HG02938 (cell line): ENCODE measurements around the gene KLHL3.

Source experiments
- ATAC-seq: cut with Tn5 transposase; IDR thresholded peaks from one replicate; pipeline ENCODE4 v1.9.1; 2021; ENCODE audit warnings: mild to moderate bottlenecking, moderate library complexity; ENCODE audit not compliant: unreplicated experiment

Gene KLHL3

GRCh38 chr5:137636830-137637714 is 98.8 kb downstream of the KLHL3 start:
- ATAC-seq, result no peak

GRCh38 chr5:137636099-137636498 is 99.8 kb downstream of the KLHL3 start:
- ATAC-seq, result no peak

DNA sequence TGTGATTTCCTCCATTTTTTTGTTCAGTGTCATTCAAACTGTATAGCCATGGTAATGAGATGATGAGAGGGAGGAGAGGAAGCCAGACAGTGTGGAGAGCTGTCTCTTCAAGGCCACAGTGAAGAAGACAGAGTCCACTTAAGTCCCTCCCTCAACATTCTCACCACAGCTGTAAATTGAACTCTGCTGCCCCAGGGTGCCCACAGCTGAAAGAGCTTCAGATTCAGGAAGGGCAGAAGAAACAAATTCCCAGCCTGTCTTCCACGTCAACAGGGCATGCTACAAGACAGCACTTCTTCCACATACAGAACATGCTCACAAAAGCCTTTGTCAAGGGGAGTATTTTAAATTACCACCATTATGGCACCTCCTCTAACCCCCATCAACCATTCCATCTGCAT is 100.4 kb downstream of the KLHL3 start:
- no peak for ATAC-seq

DNA sequence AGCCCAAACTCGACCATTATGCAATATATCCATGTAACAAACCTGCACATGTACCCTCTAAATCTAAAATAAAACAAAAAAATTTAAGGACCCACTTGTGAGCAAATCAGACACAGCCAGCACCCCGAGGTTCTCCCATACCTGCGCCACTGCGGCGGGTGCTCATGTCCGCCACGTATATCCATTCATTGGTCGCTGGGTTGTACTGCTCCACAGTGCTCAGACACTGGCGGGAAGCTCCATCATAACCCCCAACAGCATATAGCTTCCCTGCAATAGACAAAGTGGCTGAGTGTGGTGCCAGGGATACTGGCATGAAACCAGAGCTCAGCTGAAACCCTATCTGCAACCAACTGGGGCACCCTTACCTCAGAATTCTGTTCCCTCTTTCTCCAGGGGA is 102.0 kb downstream of the KLHL3 start:
- ATAC-seq, result no peak

DNA sequence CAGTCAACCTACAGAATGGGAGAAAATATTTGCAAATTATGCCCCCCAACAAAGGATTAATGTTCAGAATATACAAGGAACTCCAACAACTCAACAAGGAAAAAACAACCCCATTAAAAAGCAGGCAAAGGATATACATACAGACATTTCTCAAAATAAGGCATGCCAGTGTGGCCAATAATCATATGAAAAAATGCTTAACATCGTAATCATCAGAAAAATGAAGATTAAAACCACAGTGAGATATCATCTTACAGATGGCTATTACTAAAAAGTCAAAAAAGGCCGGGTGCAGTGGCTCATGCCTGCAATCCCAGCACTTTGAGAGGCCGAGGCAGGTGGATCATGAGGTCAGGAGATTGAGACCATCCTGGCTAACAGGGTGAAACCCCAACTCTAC is 103.2 kb downstream of the KLHL3 start:
- ATAC-seq, result no peak

DNA sequence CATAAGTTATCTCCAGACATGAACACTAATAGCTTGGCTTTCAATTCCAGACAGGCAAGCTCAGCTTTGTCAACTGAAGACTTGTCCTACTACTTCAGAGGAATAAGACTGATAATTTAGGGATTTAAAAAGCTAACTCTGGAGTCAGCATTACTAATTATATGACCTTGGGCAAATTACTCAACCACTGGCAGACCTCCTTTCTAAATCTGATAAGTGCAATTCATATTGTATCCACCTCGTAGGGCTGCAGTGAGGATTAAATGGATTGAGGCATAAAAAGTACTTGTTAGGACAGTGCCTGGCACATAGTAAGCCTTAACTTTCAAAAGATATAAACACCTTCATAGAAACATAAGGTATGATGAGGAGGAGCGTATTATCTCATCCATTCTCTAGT is 104.4 kb downstream of the KLHL3 start:
- ATAC-seq, result no peak

DNA sequence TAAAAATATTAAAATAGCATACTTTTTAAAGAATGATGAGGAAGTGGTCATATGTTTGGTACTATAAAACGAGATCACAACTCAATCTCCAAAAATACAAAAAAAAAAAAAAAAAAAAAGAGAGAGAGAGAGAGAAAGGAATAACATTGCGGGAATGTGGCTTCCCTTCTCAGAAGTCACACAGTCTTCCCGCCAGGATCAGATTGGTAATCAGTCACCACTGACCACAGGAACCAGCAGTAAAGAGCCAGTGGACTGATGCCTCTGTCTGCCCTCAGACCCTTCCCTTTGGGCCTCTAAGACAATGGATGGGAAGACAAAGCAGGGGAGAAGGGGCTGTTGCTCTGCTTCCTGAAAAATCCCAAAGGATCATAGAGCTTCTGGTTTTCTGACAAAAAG is 104.9 kb downstream of the KLHL3 start:
- ATAC-seq, result no peak

DNA sequence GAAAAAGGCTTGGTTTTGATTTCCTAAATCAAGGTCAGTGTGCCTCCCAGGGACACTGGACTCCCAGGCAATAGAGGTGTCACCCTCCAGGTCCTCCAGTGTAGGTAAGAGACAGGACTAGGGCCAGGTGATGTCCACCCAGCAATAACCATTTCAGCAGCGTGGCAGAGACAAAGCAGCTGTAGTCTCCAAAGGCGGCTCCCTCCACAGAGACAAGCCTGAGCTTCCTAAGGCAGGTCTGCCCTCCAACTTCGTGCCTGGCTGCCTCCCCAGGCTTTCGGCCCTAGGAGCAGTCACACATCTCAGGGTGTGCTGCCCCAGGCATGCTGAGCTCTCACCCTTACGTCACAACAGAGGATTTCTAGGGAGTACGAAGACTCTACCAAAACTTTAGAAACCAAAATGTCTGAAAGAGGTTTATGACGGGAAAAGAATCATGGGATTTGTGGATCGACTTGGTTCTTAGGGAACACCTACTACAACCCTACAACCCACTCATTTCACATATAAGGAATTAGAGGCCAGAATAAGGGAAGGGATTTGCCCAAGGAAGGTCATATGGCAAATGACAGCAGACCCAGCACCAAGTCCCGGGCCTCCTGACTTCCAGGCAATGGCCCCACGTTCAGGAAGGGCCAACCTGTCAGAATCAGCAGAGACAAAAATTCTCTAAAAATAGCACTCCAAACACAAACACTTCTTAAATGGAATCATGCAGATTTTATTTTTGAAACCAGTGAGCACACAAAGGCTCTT is 105.5 kb downstream of the KLHL3 start:
- ATAC-seq, result no peak

DNA sequence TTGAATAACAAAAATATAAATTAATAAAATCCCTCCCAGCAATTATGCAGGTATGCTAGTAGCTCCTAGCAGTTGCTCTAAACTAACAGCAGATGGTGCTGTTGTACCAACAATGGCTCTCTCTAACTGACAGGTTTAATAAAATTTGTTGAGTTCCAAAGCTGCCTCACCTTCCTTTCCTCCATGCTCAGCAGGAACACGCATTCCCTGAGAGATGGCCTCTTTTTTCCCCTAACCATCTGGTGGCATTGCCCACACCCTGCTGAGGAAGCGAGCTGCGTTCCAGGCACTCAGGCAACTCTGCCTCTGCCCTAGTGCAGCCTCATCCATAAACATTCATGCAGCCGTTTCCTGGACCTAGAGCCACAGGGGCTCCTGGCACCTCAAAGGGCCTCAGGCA is 106.2 kb downstream of the KLHL3 start:
- peak; percentile 79 for ATAC-seq

DNA sequence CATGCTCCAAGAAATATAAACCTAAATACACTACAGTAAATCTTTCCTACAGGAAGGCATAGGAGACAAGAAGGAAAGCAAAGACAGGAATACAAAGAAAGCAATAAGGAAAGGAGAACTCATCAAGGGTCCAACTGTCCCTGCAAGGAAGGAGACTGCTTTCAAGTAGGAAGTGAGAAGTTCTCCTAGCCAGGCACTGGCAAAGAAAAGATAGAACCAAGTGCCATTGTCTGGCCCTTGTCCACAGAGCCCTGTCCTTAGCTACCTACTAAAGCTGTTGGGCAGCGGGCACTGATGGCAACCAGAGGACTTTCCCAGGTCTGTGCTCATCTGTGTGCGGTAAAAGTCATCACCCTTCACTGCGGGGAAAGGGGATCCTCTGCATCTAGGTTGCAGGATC is 108.2 kb downstream of the KLHL3 start:
- no peak for ATAC-seq

DNA sequence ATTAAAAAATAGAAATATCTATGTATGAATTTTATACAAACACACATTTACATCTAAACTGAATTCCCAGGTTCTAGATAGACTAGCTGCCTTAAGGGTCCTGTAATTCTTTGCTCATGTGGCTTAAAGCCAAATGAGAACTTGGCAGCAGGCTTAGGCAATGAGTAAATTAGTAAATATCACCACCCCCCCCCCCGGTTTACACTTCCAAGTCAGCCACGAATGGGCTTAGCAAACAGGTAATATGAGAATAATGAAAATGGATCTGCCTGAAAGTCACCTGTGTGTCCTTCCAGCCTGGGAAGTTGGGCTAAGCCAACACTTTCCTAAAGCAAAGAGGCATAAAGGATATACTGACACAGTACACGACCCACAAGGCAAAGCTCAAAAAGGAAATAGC is 108.6 kb downstream of the KLHL3 start:
- no peak for ATAC-seq

DNA sequence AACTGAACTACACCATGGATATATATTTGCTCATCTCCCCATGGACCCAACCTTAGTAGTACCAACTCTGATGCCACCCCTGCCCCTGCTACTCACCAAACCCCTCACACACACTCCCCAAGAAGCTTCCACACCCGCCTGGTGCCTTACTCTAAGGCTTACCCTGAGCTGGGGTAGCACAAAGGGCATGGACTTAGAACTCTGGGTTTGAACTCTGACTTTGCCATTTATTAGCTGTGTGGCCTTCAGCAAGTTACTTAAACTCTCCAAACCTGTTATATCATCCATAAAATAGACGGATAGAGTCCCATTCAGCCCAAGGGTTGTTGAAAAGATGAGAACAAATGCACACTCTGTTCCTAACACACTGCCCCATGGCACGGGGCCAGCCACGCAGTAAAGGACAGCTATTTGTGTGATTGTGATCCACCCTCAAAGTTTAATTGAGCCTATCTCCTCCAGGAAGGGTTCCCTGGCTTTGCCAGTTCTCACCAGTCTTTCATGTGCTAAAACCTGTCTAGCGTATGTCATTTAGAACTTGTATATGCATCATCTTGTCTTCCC is 111.0 kb downstream of the KLHL3 start:
- ATAC-seq, result no peak

DNA sequence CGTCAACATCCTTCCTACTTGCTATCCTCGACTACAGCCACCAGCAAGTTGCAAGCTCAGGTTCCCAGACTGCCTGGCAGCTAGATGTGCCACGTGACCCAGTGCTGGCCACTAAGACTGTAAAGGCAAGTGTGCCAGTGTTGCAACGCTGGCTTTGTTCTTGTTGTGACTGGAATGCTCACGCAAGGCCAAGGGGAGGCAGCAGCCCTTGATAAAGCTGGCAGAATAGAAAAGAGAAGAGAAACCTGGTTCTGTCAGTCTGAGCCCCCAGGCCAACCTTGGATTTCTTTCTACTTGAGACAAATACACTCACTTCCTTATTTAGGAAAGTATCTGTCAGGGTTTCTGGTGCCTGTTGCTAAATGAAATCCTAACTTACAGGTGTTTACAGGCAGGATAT is 113.0 kb downstream of the KLHL3 start:
- ATAC-seq, result no peak

- ATAC-seq, result no peak
Measured at GRCh38 chr5:137621861-137622823, 113.7 kb downstream of the KLHL3 start.

DNA sequence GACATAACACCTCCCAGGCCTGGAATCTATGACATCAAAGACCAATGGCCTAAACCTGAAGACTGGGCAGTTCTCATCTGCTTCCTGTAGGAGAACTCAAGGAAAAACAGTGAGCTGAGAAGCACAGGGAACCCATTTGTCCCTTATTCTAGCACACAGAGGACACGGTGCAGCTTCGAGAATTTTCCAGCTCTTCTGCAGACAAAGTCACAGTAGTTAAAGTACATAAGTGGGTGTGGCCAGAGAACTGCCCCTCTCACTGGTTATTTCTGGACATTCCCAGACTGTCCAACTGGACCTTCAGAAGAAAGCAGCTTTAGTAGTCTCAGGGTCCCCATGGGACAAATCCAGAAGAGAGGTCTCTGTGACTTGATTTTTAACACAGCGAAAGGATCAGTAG is 114.6 kb downstream of the KLHL3 start:
- no peak for ATAC-seq

- ATAC-seq, result no peak
Measured at GRCh38 chr5:137619191-137619870, 116.6 kb downstream of the KLHL3 start.

DNA sequence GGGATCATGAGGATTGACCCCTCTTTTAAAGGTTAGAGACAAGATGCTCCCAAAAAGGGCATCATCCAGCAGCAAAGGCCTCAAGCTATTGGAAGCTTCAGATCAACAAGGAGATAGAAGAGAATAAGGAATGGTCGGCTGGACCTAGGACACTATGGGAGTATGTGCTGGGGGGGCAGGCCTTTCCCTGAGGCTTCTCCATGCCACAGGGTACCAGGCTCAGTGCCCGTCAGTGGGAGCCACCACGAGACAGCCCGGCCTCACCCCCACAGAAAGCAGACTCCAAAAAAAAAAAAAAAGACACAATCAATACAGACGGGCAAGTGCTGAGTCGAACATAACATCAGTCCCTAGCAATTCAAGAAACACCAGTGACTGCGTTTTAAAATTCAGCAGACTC is 117.4 kb downstream of the KLHL3 start:
- ATAC-seq, result no peak

GRCh38 chr5:137617528-137618205 is 118.2 kb downstream of the KLHL3 start:
- no peak for ATAC-seq

- no peak for ATAC-seq
Measured at GRCh38 chr5:137616046-137616445, 119.8 kb downstream of the KLHL3 start.
